Endometrium (tissue), 2 donors: ENCODE data around the gene ZNF165.
"Not testable (repeated sequence)": the region's sequence is repeated elsewhere in the genome, so short reads cannot be mapped to it uniquely, and the experiment has no call there.

ENCODE experiments used
- FAIRE-seq: peaks from 2 replicates; lab custom pipeline; 2012; peaks lifted over from hg19 to GRCh38; lab: Jason Lieb, UNC
- donor health status: control.
- donor health status: control.

Gene ZNF165

GRCh38 chr6:28080381-28080630 is at the start of gene ZNF165:
Gene ZNF165 (plus strand): TSS chr6:28080568. CDS start chr6:28085481, 4,913 bp downstream.
- not testable (repeated sequence) for FAIRE-seq

GRCh38 chr6:28053584-28053983 is 26.8 kb upstream of the ZNF165 start:
- no peak for FAIRE-seq

- no peak for FAIRE-seq
These were observed 20.0 kb upstream of the ZNF165 start for GRCh38 chr6:28060405-28060804.

- FAIRE-seq = no peak
These were observed 16.1 kb upstream of the ZNF165 start for GRCh38 chr6:28064272-28064671.

- FAIRE-seq = no peak
These were observed 12.3 kb upstream of the ZNF165 start for GRCh38 chr6:28068067-28068466.

- not testable (repeated sequence) for FAIRE-seq
These were observed 9.4 kb upstream of the ZNF165 start for GRCh38 chr6:28070968-28071367.

GRCh38 chr6:28078050-28078449 is 2.3 kb upstream of the ZNF165 start:
- no peak for FAIRE-seq

- no peak for FAIRE-seq
These were observed 1.5 kb upstream of the ZNF165 start for GRCh38 chr6:28078836-28079235.

- FAIRE-seq = peak; percentile 15
These were observed 490 bp downstream of the ZNF165 start for GRCh38 chr6:28080631-28081485.

- no peak for FAIRE-seq
These were observed 1.1 kb downstream of the ZNF165 start for GRCh38 chr6:28081486-28081751.

GRCh38 chr6:28082939-28083338 is 2.6 kb downstream of the ZNF165 start:
- no peak for FAIRE-seq

GRCh38 chr6:28089054-28089453 is 8.7 kb downstream of the ZNF165 start:
- no peak for FAIRE-seq

- no peak for FAIRE-seq
These were observed 10.7 kb downstream of the ZNF165 start for GRCh38 chr6:28090917-28091586.

- not testable (repeated sequence) for FAIRE-seq
These were observed 21.9 kb downstream of the ZNF165 start for GRCh38 chr6:28102222-28102621.

- FAIRE-seq = not testable (repeated sequence)
These were observed 22.3 kb downstream of the ZNF165 start for GRCh38 chr6:28102699-28103098.

- no peak for FAIRE-seq
These were observed 24.2 kb downstream of the ZNF165 start for GRCh38 chr6:28104392-28105244.

- no peak for FAIRE-seq
These were observed 24.9 kb downstream of the ZNF165 start for GRCh38 chr6:28105245-28105639.

- no peak for FAIRE-seq
These were observed 27.1 kb downstream of the ZNF165 start for GRCh38 chr6:28107506-28107905.

- no peak for FAIRE-seq
These were observed 31.6 kb downstream of the ZNF165 start for GRCh38 chr6:28111964-28112363.

- FAIRE-seq = no peak
These were observed 35.4 kb downstream of the ZNF165 start for GRCh38 chr6:28115799-28116198.

GRCh38 chr6:28117386-28118050 is 37.1 kb downstream of the ZNF165 start:
- FAIRE-seq = no peak

GRCh38 chr6:28118217-28118616 is 37.8 kb downstream of the ZNF165 start:
- FAIRE-seq = no peak

- FAIRE-seq = no peak
These were observed 41.5 kb downstream of the ZNF165 start for GRCh38 chr6:28121876-28122275.
